ENCODE data around the gene SRGAP1.
"Not testable (repeated sequence)": the region's sequence is repeated elsewhere in the genome, so short reads cannot be mapped to it uniquely, and the experiment has no call there.

Gene SRGAP1

DNA sequence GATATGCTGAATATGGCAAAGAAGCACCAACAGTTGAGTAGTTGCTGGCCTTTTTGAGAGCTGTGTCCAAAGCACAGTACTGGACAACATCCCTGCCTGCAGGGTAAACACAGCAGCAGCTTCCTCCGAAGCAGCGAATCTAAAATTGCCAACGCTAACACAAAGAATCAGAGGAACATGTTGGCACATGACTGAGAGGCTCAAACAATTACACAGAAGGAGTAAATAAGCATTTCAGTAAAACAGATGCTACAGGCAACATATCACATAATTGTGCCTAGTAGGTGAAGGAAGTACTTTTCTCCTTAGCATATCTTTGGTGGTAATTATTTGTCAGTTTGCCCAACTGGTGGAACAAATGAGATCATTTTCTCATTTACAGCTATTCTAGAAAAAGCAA, 325.5 kb downstream of the SRGAP1 start:
- no peak for DNase-seq (ENCODE audit: low read depth in 2 of 2)

DNA sequence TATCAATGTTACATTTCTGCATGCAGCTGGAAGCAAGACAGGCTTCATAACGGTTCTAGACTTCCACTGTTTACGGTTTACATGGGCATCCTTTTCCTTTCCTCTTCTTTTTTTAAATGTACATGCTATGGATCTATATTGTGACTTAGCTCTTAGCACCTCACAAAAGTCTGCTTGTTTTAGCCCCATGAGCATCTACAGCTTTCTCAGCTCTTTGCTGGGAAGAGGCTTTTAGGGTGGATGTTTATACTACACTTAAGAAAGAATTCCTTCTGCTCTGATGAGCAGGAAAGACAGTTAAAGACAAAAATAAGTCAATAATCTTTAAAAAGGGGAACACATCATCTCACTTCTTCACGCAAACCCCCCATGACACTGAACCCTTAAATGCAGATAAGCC, 326.2 kb downstream of the SRGAP1 start:
- no peak for DNase-seq (ENCODE audit: low read depth in 2 of 2)

GRCh38 chr12:64171715-64172114, 327.2 kb downstream of the SRGAP1 start:
- DNase-seq (ENCODE audit: low read depth in 2 of 2): no peak

GRCh38 chr12:64172143-64172970, 327.9 kb downstream of the SRGAP1 start:
- DNase-seq (ENCODE audit: low read depth in 2 of 2): no peak

- DNase-seq (ENCODE audit: low read depth in 2 of 2): no peak
Observed at GRCh38 chr12:64173456-64173855, 329.0 kb downstream of the SRGAP1 start.

GRCh38 chr12:64175254-64175945, 330.9 kb downstream of the SRGAP1 start:
- DNase-seq (ENCODE audit: low read depth in 2 of 2): no peak

- no peak for DNase-seq (ENCODE audit: low read depth in 2 of 2)
Observed at GRCh38 chr12:64177001-64177400, 332.5 kb downstream of the SRGAP1 start.

GRCh38 chr12:64178122-64178521, 333.6 kb downstream of the SRGAP1 start:
- no peak for DNase-seq (ENCODE audit: low read depth in 2 of 2)

DNA sequence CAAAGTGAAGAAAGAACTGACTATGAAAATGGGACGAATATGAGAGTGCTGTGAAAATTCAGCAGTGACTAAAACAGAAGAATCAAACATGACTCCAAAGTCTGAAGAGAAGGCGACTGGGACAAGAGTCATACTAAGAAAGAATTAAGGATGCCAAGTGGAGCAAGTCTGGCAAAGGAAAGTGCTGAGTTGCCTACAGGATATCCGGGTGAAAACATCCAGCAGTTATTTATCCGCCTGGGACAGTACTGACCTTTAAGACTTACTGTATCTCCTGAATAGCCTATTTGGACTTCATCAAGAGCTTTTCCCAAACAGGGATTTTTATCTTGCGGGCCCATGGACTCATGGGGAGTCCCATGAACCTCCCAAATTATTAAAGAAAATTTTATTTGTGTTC, 336.5 kb downstream of the SRGAP1 start:
- DNase-seq (ENCODE audit: low read depth in 2 of 2): no peak

DNA sequence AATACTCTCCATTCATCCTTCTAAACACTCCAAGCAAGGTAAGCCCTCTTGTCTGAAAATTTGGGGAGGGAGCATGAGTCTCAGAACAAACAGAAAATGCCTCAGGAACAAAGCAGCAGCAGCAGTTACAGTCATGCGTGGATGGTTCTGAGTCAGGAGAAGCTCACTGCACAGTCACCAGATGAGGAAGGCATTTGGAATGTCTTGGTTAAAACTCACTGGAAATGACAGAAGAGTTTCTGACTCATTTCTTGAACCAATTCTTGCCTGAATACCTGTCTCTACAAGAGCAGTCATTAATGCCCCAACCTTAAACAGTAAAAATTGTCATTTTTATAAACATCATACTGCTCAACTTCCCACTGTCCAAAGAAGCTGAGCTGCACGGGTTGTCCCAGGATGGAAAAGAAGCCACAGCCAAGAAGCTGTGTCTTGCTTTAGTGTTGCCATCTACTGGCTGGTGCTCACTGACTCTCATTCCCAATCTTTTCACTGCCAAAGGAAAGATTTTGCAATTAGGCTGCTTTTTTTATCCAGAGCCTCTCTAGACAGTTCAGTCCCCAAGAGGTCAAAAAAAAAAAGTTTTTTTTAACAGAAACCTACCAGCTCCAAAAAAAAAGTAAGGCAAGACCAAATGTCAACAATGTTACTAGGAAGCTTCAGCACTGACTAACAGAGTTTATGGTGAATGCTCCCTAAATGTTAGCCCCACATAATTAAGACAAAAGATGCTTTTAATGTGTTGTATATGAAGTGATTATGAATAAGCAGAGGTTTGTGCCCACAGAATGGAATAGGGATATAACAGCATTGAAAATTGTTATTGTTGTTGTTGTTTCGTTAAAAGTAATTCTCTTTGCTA, 337.2 kb downstream of the SRGAP1 start:
- DNase-seq (ENCODE audit: low read depth in 2 of 2): no peak

- DNase-seq (ENCODE audit: low read depth in 2 of 2): no peak
Observed at GRCh38 chr12:64184216-64184615, 339.7 kb downstream of the SRGAP1 start.

GRCh38 chr12:64186789-64187188, 342.3 kb downstream of the SRGAP1 start:
- peak in 1 of 2 donors; percentile 8 for DNase-seq (ENCODE audit: low read depth in 2 of 2)

DNA sequence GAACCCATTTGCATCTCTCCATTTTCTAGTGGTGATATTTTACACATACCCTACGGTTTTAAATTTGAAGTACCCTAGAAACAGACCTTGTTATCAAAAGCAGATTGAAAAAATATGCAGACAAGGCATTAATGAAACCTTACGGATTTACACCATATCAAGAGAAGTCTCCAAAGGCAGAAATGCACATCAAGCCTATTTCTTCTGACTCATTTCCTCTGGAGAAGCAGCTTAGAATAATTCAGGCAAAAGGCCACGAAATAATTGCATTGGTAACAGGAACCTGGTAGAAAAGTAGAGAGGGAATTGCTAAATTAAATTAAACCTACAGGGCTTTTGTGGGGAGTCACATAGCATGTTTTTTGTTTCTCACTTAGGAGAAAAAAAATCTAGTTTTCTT, 342.9 kb downstream of the SRGAP1 start:
- no peak for DNase-seq (ENCODE audit: low read depth in 2 of 2)

- no peak for DNase-seq (ENCODE audit: low read depth in 2 of 2)
Observed at GRCh38 chr12:64187794-64188193, 343.3 kb downstream of the SRGAP1 start.

DNA sequence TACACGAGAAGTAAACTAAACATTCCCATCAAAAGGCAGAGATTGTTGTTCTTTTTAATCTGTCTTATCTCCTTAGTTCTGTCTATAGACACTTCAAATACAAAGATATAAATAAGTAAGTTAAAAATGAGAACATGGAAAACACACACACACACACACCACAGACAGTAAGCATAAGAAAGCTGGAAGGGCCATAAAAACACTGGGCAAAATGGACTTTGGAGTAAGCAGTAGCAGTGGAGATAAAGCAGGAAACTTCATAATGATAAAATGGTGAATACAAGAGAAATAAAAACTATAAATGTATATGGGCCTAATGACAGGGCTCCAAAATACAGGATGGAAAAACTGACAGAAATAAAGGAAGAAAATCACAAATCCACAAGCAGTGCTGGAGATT, 345.0 kb downstream of the SRGAP1 start:
- DNase-seq (ENCODE audit: low read depth in 2 of 2): no peak

- no peak for DNase-seq (ENCODE audit: low read depth in 2 of 2)
Observed at GRCh38 chr12:64190140-64190539, 345.6 kb downstream of the SRGAP1 start.

DNA sequence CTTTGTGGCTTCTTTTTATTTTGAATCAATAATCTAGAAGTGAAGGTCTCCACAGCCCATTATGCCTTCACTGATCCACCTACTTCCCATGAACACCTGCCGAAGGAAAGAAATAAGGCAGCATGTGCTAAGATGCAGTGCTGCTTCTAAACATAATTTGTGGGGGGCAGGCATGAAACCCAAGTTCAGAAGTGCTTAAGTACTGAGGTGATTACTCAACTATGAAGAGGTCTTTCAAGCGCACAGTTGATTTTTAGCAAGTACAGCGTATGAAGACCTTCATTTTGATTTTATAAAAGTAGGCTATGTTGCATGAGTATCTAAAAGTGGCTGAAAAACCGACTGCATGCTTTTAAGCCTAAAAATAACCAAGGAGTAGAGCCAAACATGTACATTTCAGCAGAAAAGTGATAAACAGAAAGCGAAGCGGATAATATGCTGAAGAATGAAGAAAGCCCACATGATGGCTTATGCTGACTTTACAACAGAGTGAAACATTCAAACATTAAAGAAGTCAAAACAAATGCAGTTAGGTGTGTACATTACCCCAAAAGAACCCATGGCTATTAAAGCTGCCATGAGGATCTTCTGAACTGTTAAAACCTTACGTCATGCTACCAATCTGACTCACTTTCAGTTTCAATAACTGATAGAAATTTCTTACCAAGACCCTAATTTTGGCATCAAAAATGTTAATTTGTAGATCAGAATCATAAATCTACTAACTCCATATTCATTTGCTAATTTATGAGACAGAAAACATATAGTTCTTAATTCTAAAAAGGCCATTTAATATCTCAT, 348.3 kb downstream of the SRGAP1 start:
- no peak for DNase-seq (ENCODE audit: low read depth in 2 of 2)

GRCh38 chr12:64193931-64194330, 349.4 kb downstream of the SRGAP1 start:
- DNase-seq (ENCODE audit: low read depth in 2 of 2): no peak

DNA sequence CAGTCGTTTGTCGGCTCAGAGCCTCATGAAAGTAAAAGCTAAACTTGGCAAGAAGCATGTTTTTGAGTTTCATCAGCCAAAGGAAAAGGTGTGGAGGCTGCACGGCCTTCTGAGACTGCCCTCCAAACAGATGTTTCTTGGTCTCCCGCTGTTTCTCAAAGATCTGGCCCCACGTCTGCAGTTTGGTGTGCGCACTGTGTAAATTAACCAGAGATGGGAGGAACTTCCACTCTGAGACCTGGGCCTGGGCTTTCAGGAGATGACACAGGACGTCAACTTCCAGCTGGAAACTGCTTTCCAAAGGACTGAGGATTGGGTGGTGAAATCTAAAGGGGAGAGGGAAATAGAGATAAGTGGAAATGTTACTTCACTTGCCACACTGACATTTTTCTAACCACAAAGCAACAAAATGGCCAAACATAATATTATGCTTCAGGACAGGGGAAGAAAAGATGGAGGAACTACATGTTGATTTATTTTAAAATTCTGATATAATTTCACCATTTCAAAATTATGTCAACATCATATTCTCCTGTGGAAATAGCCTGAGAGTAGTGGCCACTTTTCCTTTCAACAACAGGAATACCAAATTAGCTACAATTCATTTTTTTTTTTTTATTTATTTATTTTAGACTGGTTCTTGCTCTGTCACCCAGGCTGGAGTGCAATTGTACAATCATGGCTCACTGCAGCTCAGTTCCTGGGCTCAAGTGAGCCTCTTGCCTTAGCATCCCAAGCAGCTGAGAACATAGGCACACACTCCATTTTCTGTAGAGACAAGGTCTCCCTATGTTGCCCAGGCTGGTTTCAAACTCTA, 350.0 kb downstream of the SRGAP1 start:
- no peak for DNase-seq (ENCODE audit: low read depth in 2 of 2)

GRCh38 chr12:64195841-64196240, 351.3 kb downstream of the SRGAP1 start:
- DNase-seq (ENCODE audit: low read depth in 2 of 2): not testable (repeated sequence)

- DNase-seq (ENCODE audit: low read depth in 2 of 2): no peak
Observed at GRCh38 chr12:64203036-64203435, 358.5 kb downstream of the SRGAP1 start.

Measured in stimulated activated CD8-positive, alpha-beta memory T cell treated with anti-CD3 and anti-CD28 coated beads, Interleukin-15, amount 100 ng/mL, for 48 hours (primary cell).